NCI-H1105 (cell line): ENCODE results near the gene ACTR2.
"Not testable (repeated sequence)": the region's sequence is repeated elsewhere in the genome, so short reads cannot be mapped to it uniquely, and the experiment has no call there.

Experiments
- DNase-seq: peaks from one replicate; lab custom pipeline; 2025; lab: John Stamatoyannopoulos, UW

The ACTR2 gene

DNA sequence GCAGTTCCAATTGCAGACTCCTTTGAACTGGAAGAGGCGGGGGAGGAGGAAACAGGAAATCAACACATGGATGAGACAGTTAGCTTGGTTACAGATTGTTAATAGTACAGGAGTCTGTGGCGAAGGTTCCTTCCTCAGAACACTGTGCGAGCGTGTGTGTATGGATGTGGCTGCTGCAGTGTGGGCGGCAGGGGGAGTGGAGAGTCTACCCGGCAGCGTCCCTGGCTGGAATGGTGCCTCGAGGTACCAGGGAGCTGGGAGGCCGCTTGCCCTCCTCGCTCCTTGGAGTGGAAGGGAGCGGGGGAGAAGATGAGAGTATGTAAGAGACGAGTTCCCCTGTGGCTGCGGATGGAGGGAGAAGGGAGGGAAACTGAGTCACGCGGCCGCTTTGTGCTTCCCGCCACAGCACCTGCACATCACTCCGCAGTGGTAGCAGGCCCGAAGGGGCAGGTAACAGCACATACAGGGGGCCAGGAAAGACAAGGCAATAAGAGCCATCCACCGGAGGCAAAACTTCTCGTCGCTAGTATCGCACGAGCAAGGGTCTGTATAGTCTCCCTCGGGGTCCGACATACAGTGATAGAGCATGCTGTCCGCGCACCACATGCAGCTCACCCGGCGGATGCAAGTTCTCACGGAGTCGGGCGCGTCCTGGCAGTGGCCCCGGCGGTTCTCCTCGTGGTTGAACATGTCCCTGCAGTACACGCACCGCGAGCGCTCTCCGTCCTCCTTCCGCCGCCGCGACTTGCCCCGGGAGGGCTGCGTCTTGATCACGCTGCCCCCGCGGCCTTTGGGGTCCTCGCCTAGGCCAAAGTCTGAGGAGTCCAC is 85.7 kb downstream of the ACTR2 start:
- DNase-seq, result no peak

DNA sequence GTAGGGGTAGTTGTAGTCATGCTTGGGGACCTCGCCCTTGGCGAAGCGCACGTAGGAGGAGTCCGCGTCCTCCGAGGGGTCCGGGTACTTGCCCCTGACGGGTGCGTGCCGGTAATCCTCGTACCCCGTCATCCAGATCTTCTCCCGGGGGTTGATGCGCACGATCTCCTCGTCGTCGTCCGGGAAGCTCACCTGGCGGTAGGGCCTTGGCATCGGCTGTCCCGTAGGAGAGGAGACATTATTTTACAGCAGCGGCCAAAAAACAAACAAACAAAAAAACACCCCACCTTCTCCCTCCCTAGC is 86.3 kb downstream of the ACTR2 start:
- DNase-seq, result no peak

DNA sequence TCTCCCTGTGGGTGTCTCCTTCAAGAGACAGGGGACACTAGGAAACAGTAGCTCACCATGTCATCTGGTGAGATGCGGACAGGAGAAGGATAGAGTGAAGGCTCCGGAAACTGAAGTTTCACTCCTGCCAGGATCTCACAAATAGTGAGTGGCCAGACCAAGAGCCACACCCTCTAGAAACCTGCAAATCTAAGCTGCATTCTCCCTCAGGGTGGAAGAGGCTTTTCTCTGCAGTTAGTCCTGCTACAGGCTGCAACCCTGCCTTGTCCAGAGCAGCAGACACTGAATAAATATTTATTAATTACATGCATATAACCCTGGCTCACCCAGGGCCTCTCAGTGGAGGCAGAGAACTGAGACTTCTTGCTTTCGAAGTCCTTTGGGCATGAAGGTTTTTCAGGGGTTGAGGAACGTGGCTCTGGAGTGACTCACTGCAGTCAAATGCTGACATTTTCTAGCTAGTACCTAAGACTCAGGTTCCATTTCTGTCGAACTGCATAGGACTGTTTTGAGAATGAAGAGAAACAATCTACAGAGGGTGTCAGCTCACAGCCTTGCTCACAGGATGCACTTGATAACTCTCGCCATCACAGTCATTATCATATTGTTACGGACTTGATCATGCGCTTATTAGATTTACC is 87.3 kb downstream of the ACTR2 start:
- DNase-seq, result no peak

DNA sequence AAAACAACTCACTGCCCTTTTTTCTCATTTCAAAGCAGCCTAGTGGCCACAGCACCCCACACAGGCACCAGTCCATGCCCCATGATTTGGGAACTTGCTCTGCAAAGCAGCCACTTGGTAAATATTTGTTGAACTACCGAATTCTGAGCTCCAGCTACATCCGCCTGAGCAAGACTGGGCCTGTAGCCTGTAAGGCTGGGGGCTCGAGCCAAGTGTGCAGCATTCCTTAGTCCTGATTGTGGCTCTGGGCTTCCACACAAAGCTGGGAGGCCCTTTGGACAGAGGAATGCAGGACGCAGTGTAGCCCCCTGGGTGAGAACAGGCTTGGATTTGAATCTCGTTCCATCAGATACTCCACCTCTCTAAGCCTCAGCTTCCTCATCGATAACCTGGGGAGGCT is 88.4 kb downstream of the ACTR2 start:
- DNase-seq, result no peak

DNA sequence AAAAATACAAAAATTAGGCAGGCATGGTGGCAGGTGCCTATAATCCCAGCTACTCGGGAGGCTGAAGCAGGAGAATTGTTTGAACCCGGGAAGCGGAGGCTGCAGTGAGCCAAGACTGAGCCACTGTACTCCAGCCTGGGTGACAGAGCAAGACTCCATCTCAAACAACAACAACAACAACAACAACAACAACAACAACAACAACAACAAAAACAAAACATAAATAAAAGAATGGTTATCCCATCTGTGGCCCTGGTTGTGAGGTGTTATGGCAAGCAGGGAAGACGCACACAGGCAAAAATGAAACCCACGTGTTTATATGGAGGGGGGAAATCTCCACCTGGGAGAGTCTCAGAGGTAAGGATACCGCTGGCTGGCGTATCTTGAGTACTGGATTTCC is 89.7 kb downstream of the ACTR2 start:
- not testable (repeated sequence) for DNase-seq

DNA sequence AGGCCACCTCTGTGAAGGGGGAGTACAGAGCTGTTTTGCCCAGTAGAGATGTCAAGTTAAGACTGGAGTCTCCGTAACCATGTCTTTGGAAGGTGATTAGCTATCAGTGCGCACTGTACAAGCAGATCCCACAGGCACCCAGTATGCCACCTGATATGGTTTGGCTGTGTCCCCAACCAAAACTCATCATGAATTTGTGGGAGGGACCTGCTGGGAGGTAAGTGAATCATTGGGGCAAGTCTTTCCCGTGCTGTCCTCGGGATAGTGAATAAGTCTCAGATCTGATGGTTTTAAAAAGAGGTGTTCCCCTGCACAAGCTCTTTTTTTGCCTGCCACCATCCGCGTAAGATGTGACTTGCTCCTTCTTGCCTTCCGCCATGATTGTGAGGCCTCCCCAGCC is 90.2 kb downstream of the ACTR2 start:
- no peak for DNase-seq

DNA sequence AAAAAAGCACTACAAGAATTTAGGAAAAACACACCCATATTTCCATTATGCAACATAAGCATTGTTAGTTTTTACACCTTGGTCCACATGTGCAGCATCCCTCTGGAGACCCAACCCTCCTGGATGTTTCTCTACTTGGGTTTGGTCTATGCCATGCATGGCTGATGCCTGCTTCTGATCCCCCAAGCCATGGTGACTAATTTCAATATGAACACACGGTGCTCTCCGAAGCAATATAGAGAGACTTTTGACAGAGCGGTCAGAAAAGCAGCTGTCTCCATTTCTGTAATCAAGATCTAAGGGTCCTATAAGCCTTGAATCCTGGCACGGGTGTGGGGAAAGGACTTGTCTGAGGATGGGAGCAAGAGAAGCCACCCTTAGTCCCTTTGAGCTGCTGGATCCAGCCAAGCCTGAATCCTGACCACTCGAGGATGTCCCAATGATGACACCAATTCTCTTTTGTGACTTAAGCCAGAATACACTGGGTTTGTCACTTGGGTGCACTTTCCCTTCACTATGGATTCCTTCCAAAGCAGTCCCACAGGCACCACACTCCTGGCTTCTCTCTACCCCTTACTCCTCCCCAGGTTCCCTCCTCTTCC is 91.5 kb downstream of the ACTR2 start:
- no peak for DNase-seq

DNA sequence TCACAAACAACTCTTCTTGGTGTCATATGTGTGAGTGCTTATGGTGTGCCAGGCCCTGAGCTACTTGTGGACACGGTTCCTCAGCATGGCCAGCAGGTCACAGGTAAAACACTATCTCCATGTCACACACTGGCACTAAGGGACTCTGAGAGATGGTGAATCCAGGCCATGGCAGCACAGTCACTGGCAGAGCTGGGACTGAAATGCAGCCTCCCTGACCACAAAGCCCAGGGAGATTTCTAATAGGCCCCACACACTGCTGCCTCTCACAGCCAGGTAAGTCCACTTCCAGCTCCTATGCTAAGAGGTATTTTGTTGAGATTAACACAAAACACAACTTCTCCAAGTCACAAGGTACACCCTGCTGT is 92.0 kb downstream of the ACTR2 start:
- no peak for DNase-seq

DNA sequence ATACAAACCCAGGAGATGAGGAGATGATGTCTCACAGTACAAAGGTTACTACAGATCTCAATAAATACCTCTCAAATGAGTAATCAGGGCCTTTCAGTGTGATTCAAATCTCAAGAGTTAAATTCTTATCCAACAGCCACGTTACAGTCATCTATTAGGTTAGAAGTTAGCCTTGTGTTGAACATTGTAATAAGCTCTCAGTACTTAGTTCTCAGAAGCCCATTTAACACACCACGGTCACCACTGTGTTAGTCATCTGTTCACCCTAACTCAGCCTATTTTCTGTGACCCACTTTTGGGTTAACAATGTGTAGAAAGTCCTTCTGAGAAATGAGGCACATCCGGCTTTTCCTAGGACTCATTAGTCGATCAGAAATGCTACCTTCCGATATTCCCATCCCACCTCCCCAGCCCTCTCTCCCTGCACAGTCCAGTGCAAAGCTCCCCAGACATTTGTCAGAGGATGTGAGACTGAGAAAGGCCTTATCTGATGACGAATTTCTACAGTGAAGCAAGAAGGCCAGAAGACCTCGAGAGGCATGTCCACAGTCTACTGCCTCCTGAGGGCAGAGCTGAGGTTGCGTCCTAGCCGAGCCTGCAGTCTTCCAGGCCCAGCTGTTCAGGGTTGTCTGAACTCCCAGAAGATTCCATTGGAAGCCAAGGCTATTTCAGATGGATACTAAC is 92.6 kb downstream of the ACTR2 start:
- no peak for DNase-seq
